GM12872 (cell line): ENCODE measurements around the gene GALNT9.
A peak's percentile ranks its signal among the peaks of the same experiment; 100 is the strongest.

Experiments used
- CTCF ChIP-seq: IDR thresholded peaks from 3 replicates; pipeline ENCODE4 v1.5.1; 2011; ENCODE audit warnings: low read depth, mild to moderate bottlenecking, low read length, moderate library complexity; ENCODE audit not compliant: insufficient read depth

GALNT9 gene

GRCh38 chr12:132344181-132344580 lies 14.8 kb upstream of the GALNT9 start:
- no peak for TF ChIP-seq CTCF

- no peak for TF ChIP-seq CTCF
Observed at GRCh38 chr12:132343294-132344004, 14.1 kb upstream of the GALNT9 start.

GRCh38 chr12:132342251-132343227 lies 13.2 kb upstream of the GALNT9 start:
- TF ChIP-seq CTCF = 0 out of 3 replicates have a peak, but pooled peaks have one; percentile 20

GRCh38 chr12:132341318-132342050 lies 12.1 kb upstream of the GALNT9 start:
- no peak for TF ChIP-seq CTCF

- TF ChIP-seq CTCF = no peak
Observed at GRCh38 chr12:132340266-132341035, 11.1 kb upstream of the GALNT9 start.

GRCh38 chr12:132339856-132340255 lies 10.5 kb upstream of the GALNT9 start:
- no peak for TF ChIP-seq CTCF
